Inflammatory macrophage treated with lipopolysaccharide for 4 hours (primary cell): ENCODE results near the gene PHACTR1.

Experiments
- DNase-seq: peaks from one replicate; pipeline ENCODE4 v3.0.0-alpha.2; 2020

PHACTR1 gene

DNA sequence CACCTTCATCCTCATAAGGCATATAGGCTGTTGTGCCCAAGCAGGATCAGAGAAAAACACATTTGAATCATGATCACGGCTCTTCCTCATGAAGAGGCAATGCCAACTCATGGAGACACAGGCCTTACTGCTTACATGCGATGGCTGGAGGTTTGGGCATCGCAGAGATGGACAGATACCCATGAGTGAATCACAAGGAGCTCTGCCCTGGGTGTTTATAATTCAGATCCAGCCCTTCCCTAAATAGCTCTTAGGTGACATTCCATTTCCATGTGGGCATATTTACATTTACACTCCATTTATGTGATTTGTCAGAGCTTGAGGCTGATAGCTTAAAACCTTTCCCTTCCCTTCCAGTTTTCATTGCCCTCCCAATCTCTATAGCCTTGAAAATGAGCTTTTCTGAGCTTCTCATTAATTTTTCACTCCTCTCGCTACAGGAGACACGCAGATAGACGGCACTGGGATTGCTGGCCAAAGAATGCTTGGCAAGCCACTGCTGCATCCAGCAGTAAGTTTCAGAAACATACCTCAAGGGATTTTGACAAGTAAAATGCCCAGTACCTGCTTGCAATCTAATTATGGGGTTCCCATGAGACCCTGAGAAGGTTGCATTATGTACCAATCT, 362.6 kb downstream of the PHACTR1 start:
- no peak for DNase-seq

- no peak for DNase-seq
Observed at GRCh38 chr6:13080462-13081188, 364.1 kb downstream of the PHACTR1 start.

GRCh38 chr6:13081189-13081563, 364.6 kb downstream of the PHACTR1 start:
- no peak for DNase-seq

DNA sequence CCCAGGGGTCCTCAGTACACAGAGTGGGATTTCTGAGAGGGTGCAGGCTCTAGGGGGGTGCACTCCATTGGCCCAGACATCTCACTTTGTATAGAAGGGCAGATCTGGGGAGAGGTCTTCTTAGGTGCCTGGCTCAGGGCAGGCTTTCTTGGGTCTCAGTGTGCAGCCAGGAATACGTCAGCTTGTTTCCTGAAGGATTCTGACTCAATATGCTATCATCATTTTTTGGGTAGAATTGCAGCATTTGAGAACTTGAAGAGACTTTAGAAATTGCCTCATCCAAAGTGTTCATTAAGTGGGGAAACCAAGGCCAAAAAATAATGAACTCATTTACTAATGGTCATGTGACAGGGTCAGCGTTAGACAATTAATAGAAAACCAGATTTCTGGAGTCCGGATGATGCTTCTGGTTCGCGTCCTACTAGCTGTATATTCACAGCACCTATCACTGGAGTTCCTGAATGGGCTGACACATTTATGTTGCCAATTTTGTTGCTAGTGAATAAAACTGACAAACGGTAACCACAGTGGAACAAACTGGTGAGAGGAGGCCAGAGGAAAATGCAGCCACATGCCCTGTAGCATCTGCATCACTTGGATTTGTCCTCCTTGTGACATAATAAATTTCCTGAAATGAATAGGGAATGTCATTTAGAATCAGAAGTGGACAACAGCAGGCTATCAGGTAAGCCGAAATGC, 372.9 kb downstream of the PHACTR1 start:
- DNase-seq: no peak

DNA sequence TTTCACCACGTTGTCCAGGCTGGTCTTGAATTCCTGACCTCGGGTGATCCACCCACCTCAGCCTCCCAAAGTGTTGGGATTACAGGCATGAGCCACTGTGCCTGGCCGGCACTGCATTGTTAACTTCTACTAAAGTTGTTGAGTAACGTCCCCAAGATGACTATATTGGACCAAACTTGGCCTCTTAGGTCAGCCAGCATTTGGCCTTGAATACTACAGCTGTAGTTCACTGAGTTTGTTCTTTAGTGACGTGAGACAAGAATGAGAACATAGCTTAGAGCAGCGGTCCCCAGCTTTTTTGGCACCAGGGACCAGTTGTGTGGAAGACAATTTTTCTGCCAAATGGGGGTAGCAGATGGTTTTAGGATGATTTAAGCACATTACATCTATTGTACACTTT, 374.6 kb downstream of the PHACTR1 start:
- DNase-seq: no peak

DNA sequence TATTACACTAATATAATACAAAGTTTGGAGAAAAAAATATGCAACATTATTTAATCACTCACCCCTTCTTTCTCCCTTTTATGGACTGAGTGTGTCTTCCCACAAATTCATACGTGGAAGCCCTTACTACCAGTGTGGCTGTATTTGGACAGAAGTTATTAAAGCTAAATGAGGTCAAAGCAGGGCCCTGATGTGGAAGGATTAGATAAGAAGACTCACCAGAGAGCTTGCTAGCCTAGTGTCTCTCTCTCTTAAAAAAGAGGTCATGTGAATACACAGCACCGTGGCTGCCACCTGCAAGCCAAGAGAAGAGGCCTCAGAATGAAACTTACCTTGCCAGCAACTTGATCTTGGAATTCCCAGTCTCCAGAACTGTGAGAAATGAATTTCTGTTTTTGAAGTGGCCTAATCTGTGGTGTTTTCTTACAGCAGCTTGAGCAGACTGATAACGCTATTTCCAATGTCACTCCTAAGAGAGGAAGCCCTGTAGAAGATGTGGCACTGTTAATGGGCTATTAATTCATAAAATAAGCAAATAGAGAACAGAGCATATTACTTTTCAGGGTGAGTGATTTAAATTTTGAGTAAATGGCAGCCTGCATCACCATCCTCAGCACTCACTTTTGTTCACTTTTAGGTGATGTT, 378.3 kb downstream of the PHACTR1 start:
- no peak for DNase-seq

DNA sequence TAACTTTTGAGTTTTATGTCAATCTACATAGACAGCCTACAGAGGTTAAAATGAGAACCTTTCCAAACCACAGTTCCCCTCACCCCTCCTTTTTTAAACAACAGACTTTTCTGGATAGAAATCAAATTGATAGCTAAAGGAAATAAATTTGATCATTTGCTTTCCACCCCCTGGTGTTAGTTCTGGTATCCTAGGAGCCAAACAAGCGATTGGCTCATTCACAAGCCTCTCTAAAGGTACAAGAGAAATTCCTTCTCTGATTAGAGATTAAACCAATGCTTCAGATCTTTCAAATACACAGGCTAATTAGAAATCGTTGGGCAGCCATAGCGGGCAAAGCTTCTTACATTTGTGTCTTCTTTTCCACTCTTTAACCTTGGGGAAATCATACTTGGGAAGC, 379.5 kb downstream of the PHACTR1 start:
- DNase-seq: no peak

DNA sequence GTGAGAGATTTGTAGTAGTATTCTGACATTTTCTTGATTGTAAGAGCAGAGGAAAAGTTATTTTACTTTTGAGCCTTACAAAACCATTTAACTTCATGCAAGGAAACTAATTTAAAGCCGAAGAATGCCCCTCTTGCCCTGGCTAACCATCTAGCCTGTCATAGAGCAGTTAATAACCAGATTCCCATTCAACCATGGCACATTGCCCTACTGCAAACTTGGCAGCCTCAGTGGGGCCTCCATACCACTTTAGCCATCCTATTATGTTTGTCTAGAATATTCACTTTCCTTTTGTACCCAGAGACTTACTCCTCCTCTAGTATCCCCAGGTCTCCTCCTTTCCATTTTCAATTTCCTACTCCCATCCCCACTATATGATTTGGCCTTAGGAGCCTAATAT, 380.9 kb downstream of the PHACTR1 start:
- DNase-seq: no peak

DNA sequence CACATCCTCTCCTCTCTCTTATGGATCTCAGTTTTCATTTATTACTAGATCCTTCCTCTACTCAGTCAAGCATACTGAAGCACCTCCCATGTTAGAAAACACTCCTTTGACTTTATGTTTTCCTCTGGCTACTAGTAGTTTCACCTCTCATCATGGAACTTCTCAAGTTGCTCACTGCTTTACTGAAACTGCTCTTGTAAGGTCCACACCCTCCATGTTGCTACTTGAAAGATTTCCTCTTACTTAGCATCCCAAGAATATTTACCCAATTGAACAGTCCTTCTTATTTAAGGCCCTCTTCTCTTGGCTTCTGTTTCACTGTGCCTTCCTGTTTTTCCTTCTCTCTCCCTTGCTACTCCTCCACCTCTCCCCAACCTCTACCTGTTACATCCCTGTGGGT, 381.4 kb downstream of the PHACTR1 start:
- DNase-seq: no peak

DNA sequence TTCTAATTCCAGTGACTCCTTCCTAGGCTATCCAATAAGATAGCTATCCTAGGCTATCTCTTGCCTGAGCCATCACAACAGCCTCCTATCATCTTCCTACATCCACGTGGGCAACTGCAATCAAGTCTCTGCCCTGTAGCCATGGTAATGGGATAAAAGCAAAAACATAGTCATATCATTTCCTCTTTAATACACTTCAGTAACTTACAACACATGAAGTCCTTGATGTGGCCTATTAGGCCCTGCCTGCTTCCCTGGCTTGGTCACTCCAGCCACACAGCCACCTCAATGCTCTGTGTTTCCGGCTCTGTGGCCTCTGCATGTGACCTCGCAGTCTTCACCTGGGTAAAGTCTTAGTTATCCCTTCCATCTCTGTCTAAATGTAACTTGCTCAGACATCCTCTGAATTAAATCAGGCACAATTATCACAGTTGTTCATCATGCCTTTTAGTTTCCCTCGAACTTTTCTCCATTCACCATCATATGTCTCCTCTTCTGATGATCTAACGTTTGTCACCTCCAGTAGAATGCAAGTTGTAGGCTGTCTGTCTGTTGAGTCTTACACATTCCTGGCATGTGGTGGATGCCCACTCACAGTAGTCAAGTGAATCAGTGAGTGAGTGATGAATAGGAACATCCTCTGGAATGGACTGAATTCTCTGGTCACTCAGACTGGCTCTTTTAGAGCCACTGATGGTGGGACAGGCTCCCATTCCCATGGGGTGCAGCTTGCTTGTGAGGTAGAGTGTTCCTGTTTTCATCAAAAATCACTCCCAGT, 382.4 kb downstream of the PHACTR1 start:
- DNase-seq: peak; percentile 28

DNA sequence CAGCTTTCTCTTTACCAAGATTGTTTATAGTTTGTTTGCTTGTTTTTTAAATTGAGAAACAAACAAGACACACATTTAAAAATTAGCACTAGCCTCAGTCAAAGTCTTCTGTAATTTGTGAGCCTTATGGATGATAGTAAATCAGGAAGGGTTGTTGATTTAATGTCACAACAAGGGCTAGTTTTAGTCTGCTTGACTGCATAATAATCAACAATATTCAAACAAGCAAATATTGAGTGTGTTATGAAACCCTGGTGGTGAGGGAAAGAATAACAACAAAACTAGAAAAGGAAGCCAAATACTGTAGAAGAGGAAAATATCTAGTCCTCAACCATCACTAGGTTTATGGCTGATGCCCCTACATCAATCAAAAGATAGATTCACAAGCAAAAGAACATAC, 383.2 kb downstream of the PHACTR1 start:
- no peak for DNase-seq

GRCh38 chr6:13101409-13101808, 384.8 kb downstream of the PHACTR1 start:
- DNase-seq: peak; percentile 20

DNA sequence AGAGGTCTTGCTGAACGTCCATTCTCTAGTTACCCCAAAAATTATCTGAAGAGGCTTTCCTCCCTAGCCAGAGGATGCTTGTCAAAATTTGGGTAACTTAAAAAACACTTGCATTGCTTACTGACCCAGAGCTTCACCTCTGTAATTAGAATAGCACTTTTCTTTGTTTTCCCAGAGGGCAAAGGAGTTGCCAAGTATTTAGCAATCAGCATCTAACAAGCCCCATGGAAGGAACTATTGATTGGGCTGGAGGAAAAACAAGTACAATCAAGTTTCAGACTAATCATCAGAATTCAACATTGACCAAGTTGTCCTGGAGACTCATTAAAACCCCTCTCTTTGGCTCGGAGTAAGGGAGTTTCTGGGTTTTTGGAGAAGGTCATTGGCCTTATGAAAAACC, 385.4 kb downstream of the PHACTR1 start:
- no peak for DNase-seq

DNA sequence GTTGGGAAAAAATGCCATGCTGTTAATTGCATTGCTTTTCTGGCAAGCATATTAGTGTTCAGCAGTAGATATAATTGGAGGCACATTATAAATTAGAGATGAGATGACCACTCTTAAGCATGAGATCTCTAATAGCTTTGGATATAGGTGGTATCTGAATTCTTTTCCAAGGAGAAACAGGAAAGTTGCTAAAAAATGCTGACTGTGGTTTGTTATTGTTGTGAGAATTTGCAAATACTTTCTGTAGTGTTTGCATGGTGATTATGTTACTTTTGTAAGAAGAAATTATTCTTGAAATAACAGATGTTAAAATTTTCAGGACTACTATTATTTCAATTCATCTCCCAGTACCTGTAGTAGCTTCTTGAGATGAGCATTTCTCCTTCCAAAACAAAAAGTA, 386.6 kb downstream of the PHACTR1 start:
- no peak for DNase-seq

DNA sequence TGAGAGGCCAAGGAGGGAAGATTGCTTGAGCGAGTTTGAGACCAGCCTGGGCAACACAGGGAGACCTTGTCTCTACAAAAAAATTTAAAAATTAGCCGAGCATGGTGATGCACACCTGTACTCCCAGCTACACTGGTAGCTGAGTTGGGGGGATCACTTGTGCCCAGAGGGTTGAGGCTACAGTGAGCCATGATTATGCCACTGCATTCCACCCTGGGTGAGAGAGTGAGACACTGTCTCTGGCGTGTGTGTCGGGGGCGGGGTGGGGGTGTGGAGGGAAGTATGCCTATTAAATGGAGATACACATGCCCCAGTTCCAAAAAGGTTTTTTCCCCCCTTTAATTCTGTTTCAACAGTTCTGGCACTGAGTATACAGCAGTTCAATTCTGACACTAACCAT, 388.6 kb downstream of the PHACTR1 start:
- DNase-seq: no peak

- no peak for DNase-seq
Observed at GRCh38 chr6:13112921-13113320, 396.4 kb downstream of the PHACTR1 start.

DNA sequence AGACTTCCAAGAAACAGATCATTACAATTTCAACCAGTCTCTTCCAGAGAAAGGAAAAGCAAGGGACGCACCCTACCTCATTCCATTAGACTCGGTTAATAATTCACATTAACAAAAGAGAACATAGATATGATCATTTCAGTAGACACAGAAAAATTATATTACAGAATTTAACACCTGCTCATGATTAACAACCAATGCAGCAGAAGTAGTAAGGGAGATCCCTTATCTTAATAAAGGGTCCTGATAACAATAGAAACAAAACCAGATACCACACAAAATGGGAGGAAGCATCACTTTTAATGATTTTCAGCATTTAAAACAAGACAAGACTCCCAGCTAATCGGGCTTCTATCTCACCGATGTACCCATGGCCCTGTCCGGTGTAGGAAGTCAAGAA, 396.8 kb downstream of the PHACTR1 start:
- DNase-seq: no peak

- no peak for DNase-seq
Observed at GRCh38 chr6:13113981-13114593, 397.5 kb downstream of the PHACTR1 start.

- DNase-seq: peak; percentile 5
Observed at GRCh38 chr6:13116155-13116554, 399.6 kb downstream of the PHACTR1 start.

DNA sequence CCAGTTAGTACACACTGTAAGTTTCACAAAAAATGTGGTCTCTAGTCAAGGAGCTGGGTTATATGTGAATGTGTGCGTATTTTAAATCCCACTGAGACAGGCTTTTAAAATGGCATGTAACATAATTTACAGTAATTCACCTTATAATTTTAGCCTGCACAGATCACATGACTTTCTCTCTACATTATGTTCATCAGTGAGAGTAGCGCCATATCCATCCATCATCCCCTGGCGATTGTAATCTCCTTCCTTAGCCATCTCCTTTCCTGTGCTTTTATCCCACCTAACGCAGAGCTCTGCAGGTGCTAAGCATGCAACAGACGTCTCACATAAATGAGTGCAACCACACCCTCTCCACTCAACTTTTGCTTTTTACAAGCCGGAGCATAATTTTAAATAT, 401.0 kb downstream of the PHACTR1 start:
- DNase-seq: no peak

DNA sequence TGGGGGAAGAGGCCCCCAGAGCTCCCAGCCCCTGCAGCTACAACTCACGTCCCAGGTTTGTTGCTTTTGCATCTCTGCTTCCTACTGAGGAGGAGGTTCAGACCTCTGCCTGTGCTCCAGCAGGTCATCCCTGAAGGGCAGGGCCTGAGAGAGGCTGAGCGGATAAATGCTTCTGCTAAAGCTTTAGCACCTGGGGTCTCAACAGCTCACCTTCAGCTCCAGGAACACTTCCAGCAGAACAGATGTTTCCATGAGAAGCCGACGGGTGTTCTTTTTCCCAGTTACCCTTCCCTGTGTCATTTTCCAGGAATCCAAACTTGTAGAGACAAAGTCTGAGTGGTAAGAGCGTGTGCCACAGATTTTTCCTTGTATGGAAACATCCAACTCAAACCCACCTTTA, 403.0 kb downstream of the PHACTR1 start:
- DNase-seq: no peak
